Neural cell (in vitro differentiated cells): ENCODE measurements around the gene FERMT3.

Source experiments
- CTCF ChIP-seq: fragments of 450-650 bp; IDR thresholded peaks from 2 replicates; pipeline ENCODE4 v1.5.1; 2014; ENCODE audit warnings: antibody characterized with exemption, mild to moderate bottlenecking, moderate library complexity; ENCODE audit not compliant: poor library complexity, severe bottlenecking
- EZH2 ChIP-seq: fragments of 200-600, 300-800 bp; shearing (Covaris generic), sonication (generic); IDR thresholded peaks from 2 replicates; pipeline ENCODE4 v1.6.1; 2014; ENCODE audit warnings: antibody characterized with exemption, low read length, borderline replicate concordance, mild to moderate bottlenecking; ENCODE audit not compliant: insufficient read depth, poor library complexity, severe bottlenecking
- RAD21 ChIP-seq: fragments of 450-650 bp; conservative IDR thresholded peaks from 2 replicates; pipeline ENCODE4 v1.6.1; 2014; ENCODE audit warnings: antibody characterized with exemption, mild to moderate bottlenecking, moderate library complexity
- SMC3 ChIP-seq: fragments of 450-650 bp; conservative IDR thresholded peaks from 2 replicates; pipeline ENCODE4 v1.6.1; 2014; ENCODE audit warnings: antibody characterized with exemption, mild to moderate bottlenecking, moderate library complexity; ENCODE audit not compliant: poor library complexity
- TAF1 ChIP-seq: IDR thresholded peaks from 2 replicates; pipeline ENCODE4 v1.6.1; 2012; ENCODE audit warnings: low read depth

- no peak for TF ChIP-seq EZH2
- no peak for TF ChIP-seq CTCF
- no peak for TF ChIP-seq TAF1
- no peak for TF ChIP-seq RAD21
- no peak for TF ChIP-seq SMC3
Measured at GRCh38 chr11:64208796-64209562, 2.5 kb downstream of the FERMT3 start.
